Prostate gland (tissue), 2 donors: ENCODE measurements around the gene ANKRD63.

Experiments used
- CTCF ChIP-seq, 4 experiments: fragments of 200-600 bp in 2 of 4; fragments of 450-650 bp in 2 of 4; sonication (generic) in 2 of 4; IDR thresholded peaks; 1 replicate in 3 of 4; 2 replicates in 1 of 4; pipeline ENCODE4 v1.5.1; 2016 to 2019; ENCODE audit warnings: antibody characterized with exemption in 4 of 4, mild to moderate bottlenecking in 2 of 4, moderate library complexity in 2 of 4
- POLR2A ChIP-seq: fragments of 450-650 bp; IDR thresholded peaks from one replicate; pipeline ENCODE4 v1.6.1; 2016; ENCODE audit warnings: antibody characterized with exemption, mild to moderate bottlenecking
- POLR2AphosphoS5 ChIP-seq: sonication (generic); formaldehyde crosslinking; IDR thresholded peaks from one replicate; pipeline ENCODE4 v1.6.1; 2017; ENCODE audit warnings: antibody characterized with exemption

GRCh38 chr15:40265355-40265754 is 17.5 kb downstream of the ANKRD63 start:
- TF ChIP-seq CTCF (IDR thresholded peaks at IDR 0.05) (no peak), POLR2A (no peak), POLR2AphosphoS5 (no peak)
